Bronchial epithelial cell (primary cell): ENCODE measurements around the gene EME2. TPM values are rescaled to one million over a fixed set of nuclear protein-coding genes. Genes with fewer than 3 reads are reported as not detected.

Source experiments
- DNase-seq: peaks from one replicate; pipeline ENCODE4 v3.0.0-alpha.2; 2010; ENCODE audit warnings: low read depth
- FAIRE-seq: peaks from 2 replicates; lab custom pipeline; 2011; peaks lifted over from hg19 to GRCh38; lab: Jason Lieb, UNC
- H3K27me3 ChIP-seq: 2 replicates; pipeline ENCODE4 v1.5.1; 2011; ENCODE audit warnings: low read length; ENCODE audit not compliant: control insufficient read depth, insufficient read depth
- H3K36me3 ChIP-seq: 2 replicates; pipeline ENCODE4 v1.5.1; 2011; ENCODE audit warnings: low read length; ENCODE audit not compliant: control insufficient read depth, insufficient read depth
- H3K4me3 ChIP-seq: 2 replicates; pipeline ENCODE4 v1.5.1; 2011; ENCODE audit warnings: mild to moderate bottlenecking, low read depth, low read length, control low read depth
- CTCF ChIP-seq: IDR thresholded peaks from 2 replicates; pipeline ENCODE4 v1.5.1; 2011; ENCODE audit warnings: mild to moderate bottlenecking, moderate library complexity, low read length, control low read depth, inconsistent platforms; ENCODE audit not compliant: insufficient read depth, severe bottlenecking
- total RNA-seq: library from RNA; depleted of rRNA; stranded (reverse); fragments of >200 nt; gene quantifications from 2 replicates; pipeline ENCODE4 v1.2.1, GENCODE V29; 2014

Gene EME2
- total RNA-seq, 1 donor from 2014 or later: 5.8 TPM

DNA sequence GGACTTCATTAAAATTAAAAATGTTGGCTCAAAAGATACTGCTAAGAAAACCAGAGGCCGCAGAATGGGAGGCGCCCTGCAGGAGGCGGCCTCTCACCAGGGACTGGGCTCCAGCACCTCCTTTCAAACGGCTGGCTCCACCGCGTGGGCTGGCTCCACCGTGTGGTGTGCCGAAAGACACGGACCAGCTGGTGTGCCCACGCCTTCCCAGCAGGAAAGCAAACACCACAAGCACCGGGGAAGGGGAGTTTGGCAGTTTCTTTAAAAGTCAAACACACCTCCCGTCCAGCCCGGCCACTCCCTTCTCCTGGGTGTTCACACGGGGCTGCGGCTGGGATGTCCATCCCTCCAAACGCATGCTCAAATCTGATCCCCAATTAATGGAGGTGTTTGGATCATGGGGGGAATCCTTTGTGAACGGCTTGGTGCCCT, 40.1 kb downstream of the EME2 start:
- FAIRE-seq: no peak
- Histone ChIP-seq H3K4me3 (no peak overlapping the region), H3K27me3 (no peaks in the 10 kb centered on the region), H3K36me3 (peaks cover 15% of the 10 kb centered on the region)
- peak; percentile 55 for DNase-seq
- TF ChIP-seq CTCF: peak; percentile 75

DNA sequence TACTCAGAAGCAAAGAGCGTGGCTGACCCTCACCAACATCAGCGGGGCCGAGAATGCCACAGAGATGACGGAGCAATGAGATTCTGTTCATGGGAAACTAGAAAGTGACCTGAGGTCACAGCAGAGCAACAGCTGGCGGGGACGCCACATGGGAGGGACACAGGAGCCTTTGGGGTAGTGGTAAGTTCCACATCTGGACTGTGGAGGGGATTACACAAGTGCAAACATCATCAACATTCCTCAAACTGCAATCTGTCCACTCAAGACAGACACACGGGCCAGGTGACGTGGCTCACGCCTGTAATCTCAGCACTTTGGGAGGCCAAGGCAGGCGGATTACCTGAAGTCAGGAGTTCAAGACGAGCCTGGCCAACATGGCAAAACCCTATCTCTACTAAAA, 42.9 kb downstream of the EME2 start:
- H3K36me3 ChIP-seq: peaks cover 13% of the 10 kb centered on the region
- peak; percentile 43 for FAIRE-seq
- no peaks in the 10 kb centered on the region for H3K27me3 ChIP-seq
- DNase-seq: no peak
- H3K4me3 ChIP-seq: no peak overlapping the region
- TF ChIP-seq CTCF: no peak

DNA sequence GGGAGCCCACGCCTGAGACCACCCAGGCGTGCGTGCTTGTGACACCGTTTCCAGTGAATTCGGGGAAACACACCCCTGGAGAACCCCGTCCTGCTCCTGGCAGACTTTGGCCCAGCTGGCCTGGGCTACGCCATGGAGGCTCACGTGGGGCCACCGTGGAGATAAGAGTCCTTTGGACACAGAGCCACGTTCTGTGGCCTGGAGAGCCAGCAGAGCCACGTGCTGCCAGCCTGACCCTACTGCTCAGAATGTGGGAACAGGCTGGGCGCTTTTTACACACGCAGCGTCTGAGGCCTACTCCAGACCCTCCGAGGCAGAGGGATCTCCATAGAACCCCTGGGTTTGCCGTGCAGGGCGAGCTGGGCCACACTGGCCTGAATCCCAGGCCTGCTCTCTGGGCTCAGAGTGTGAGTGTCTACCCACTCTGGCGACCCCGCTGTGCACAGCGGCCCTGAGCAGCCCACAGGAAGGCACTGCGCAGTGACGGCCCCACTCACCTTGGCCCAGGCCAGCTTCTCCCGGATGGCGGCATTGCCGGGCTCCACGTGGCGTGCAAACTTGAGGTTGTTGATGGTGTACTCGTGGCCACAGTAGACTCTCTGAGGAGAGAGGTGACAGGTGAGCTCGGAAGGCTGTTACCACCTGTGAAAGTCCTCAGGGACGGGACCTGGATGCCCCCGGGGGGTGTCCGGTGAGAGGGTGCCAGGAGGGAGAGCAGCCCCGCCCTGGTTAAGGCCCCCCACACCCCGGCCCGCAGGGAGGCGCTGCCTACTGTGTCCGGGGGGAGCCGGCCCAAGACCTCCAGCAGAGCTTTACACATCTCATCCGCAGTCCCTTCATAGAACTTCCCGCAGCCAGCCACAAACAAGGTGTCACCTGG, 44.0 kb downstream of the EME2 start:
- Histone ChIP-seq H3K27me3 (no peaks in the 10 kb centered on the region), H3K4me3 (no peak overlapping the region), H3K36me3 (peaks cover 13% of the 10 kb centered on the region)
- DNase-seq (no peak), FAIRE-seq (no peak)
- TF ChIP-seq CTCF: no peak

GRCh38 chr16:1817276-1817589, 44.6 kb downstream of the EME2 start:
- no peaks in the 10 kb centered on the region for H3K27me3 ChIP-seq
- H3K4me3 ChIP-seq: no peak overlapping the region
- no peak for TF ChIP-seq CTCF
- DNase-seq (no peak), FAIRE-seq (no peak)
- peaks cover 13% of the 10 kb centered on the region for H3K36me3 ChIP-seq

GRCh38 chr16:1817716-1818115, 45.1 kb downstream of the EME2 start:
- FAIRE-seq: no peak
- no peak for DNase-seq
- Histone ChIP-seq H3K36me3 (peaks cover 16% of the 10 kb centered on the region), H3K27me3 (no peaks in the 10 kb centered on the region), H3K4me3 (no peak overlapping the region)
- no peak for TF ChIP-seq CTCF
